ENCODE data around the gene CAMKK2.
"Not testable (repeated sequence)": the region's sequence is repeated elsewhere in the genome, so short reads cannot be mapped to it uniquely, and the experiment has no call there.

The CAMKK2 gene

DNA sequence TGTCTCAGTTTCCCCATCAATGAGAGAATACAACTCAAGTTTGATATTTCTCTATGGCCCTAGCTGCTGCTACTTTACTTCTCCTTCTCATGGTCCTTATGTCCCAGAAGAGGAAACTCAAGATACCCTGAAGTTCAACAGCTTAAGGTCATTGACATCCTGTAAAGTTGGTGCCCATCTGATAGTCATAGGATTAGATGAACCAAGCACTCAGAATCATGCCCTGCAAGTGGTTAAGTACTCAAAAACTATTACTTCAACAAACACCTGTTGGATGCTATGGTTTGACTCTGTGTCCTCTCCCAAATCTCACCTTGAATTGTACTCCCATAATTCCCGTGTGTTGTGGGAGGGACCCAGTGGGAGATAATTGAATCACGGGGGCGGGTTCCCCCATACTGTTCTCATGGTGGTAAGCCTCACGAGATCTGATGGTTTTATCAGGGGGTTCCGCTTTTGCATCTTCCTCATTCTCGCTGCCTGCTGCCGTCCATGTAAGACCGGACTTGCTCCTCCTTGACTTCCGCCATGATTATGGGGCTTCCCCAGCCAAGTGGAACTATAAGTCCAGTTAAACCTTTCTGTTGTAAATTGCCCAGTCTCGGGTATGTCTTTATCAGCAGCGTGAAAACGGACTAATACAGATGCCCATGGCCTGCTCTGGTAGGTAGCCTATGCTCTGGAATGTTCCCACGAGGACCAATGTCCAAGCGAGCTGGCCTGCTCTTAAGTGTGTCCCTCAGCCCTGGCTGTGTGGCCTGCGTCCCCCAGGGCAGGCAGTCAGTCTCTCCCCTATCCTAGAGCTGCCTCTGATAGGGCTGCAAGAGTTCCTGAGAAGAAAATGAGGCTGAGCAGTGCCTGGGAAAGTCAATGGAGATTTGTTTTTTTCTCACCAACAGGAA is 18.1 kb downstream of the CAMKK2 start:
- no peak for DNase-seq

DNA sequence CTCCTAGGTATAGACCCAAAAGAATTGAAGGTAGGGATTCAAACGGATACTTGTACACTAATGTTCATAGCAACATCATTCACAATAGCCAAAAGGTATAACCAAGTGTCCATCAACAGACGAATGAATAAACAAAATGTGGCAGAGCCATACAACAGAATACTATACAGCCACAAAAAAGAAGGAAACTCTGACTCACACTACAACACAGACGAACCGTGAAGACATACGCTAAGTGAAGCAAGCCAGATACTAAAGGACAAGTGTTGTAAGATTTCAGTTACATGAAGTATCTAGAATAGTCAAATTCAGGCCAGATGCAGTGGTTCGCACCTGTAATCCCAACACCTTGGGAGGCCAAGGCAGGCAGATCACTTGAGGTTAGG is 19.1 kb downstream of the CAMKK2 start:
- no peak for DNase-seq

DNA sequence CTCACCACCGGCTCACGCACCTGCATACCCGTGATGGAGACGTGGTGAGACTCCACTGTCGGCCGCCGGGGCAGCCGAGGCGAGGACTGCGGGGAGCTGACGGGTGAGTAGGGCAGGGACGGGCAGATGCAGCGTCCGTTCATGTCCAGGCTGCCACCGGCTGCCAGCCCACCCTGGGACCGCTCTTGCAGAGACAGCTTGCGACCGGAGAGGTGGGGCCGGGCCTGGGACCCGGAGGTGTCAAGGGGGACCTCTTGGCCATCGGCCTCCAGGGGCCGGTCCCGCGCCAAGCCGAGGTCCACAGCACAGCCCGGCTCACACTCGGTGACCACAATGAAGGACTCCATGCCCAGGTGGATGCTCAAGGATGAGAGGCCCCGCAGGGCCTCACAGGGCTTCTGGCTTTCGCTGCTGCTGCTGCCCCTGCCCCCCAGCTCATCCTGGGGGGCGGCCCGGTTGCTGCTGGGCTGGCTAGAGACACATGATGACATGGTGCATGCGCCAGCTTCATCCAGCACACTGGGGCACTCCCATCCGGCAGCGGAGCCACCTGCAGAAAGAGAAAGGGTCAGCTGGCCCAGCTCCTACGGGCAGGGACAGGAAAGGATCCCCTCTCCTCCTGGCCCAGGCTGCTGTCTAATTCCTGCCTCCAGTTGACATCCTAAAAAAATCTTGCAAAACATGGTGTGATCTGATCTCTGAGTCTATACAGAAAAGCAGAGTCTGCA is 22.3 kb downstream of the CAMKK2 start:
- DNase-seq: no peak

DNA sequence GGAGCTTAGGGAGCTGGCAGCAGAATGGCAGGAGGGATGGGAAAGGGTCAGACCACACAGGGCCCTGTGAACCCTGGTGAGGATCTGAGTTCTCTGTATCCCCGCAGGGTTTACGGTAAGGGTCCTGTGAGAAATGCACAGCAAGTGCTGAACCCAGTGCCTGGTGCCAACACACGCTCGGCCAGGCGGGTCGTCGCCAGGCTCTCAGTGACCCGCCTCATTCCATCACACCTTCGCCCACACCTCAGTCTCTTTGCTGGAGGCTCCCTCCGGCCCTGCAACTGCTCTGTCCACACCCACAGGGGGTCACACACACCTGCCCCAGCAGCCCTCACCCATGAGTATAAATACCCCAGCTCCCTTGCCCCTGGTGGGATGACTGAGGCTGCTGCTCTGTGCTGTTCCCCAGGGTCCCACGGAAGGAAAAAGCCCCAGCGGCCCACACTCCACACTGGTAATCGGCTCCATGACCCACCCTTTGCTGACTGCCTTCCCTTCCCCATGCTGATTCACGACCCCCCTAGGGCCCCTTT is 23.1 kb downstream of the CAMKK2 start:
- no peak for DNase-seq

DNA sequence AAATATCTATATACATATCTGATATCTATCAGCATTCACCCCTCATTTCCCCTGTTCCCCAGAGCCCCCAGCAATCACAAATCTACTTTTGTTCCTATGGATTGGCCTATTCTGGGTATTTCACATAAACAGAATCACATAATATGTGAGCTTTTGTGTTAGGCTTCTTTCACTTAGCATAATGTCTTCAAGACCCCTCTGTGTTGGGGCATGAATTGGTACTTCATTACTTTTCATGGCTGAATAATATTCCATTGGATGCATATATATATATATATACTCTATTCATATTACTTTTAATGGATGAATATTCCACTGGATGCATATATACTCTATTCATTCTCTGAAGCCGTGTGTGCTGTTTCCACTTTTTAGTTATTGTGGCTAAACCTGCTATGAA is 28.7 kb downstream of the CAMKK2 start:
- DNase-seq: no peak

DNA sequence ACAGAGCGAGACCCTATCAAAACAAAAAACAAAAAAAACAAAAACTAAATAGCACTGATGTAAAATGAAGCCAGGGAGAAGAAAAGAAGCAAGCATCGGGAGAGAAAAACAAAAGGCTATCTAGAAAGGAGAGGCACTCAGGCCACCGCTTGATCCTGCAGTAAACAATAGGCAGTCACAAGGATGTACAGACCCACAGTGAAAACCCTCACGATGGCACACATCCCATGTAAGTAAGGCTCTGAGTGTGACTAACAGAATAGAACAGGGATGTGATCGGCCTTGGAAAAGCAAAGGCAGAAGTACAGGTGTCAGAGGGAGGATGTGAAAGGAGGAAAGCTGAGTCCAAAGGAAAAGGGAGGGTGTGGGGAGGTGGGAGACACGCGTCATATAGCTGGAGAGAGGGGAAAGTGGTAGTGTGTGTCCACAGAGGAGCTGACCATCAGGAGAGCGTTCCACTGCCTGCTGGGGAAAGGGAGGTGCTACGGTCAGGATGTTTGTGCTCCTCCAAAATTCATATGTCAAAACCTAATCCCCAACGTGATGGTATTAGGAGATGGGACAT is 31.5 kb downstream of the CAMKK2 start:
- DNase-seq: no peak

DNA sequence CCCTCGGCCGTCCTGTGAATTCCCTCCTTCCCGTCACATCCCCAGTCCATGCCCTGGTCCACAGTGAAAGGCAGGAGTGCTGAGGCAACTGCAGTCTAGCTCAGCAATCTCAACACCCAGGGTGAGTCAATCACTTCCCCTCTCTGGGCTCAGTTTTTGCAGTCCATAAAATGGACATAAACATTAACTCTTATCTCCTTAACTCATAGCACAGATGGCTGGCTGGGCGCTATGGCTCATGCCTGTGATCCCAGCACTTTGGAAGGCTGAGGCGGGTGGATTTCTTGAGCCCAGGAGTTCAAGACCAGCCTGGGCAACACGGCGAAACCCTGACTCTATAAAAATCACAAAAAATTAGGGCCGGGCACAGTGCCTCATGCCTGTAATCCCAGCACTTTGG is 32.4 kb downstream of the CAMKK2 start:
- no peak for DNase-seq

DNA sequence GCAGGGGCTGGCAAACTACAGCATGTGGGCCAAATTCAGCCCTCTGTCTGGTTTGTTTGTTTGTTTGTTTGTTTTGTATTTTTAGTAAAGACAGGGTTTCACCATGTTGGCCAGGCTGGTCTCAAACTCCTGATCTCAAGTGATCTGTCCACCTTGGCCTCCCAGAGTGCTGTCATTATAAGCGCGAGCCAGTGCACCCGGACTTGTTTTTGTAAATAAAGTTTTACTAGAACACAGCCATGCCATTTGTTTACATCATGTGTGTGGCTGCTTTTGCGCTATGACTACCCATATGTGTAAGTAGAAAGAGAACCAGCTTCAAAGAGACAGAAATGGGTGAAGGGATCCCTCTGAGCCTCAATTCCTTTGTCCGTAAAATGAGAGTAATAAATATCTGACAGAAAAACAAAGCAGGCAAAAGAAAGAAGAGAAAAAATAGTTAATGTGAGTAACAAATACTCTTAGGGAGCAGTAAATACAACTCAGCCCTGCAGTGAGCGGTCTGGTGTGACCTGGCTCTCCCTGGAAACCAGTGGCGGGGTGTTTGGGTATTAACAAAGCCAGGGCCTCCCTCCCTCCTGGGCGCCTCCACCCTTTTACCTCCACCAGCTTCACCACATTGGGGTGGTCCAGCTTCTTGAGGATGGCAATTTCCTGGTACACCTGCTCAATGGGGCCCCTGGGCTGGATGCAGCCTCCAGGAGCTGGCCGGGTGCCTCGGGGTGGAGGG is 33.1 kb downstream of the CAMKK2 start:
- no peak for DNase-seq

DNA sequence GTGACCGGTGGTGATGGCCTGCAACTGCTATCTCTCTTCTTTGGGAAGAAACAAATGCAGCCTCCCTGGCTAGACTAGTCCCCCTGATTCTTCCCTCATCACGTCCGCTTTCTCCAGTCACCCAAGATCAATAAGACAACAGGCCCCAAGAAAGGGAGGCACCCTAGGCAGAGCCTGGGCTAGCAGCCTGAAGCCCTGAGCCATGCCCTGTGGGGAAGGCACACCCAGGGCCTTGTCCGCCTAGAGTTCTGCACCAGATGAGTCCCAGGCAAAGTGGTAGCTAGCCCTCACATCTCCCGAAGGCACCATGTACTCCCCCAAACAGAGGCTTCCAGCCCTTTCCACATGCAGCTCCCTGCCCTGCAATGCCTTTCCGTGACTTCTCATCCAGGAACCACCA is 35.1 kb downstream of the CAMKK2 start:
- no peak for DNase-seq

DNA sequence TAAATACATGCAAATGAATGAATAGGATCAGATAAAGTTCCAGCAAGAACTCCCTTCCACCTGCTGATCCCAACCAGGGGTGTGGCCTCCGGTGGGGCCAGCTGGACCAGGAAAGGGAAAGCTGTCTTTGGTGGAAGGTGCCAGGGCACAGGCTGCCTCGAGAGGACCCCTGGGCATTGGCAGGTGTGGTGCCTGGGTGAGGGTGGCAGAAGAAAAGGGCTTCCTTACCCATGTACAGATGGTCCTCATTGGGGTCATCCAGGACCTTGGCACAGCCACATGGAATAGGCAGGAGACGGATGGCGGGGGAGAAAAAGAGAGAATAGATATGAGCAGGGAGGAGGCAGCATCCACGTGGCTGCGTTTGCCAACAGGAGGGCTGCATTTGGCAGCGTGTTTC is 36.4 kb downstream of the CAMKK2 start:
- no peak for DNase-seq

DNA sequence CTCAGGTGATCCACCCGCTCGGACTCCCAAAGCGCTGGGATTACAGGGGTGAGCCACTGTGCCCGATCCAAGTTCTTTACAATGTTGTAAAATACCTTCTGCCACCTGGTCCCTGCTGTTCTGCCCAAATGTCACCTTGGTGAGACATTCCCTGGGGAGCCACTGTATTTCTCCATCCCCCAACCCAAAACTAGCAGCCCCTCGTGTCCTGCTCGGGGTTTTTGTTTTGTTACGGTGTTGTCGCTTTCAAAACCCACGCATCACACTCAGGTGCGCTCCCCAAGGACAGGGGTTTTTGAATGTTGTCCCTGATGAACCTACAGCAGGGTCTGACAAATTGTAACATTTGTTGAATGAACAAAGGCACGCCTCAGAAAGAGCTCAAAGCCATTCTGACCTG is 37.4 kb downstream of the CAMKK2 start:
- no peak for DNase-seq

DNA sequence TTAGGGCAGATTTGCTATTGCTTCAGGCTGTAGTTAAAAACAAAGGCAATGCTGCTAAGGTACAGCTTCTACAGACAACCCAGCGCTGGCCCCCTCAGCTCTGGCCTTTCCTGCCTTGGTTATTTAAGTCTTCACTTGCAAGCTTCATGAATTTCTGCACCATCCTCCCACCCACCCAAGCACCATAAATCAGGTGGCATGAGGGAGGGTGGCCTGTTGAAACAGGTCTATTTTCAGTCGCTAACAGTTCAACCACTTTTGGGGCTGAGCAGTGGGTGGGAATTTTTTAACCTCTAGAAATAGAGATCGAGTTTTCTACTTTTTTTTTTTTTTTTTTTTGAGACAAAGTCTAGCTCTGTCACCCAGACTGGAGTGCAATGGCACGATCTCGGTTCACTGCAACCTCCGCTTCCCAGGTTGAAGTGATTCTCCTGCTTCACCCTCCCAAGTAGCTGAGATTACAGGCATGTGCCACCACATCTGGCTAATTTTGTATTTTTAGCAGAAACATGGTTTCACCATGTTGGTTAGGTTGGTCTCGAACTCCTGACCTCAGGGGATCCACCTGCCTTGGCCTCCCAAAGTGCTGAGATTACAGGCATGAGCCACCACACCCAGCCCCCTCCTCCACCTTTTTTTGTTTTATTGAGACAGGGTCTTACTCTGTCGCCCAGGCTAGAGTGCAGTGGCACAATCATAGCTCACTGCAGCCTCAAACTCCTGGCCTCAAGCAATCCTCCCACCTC is 38.6 kb downstream of the CAMKK2 start:
- not testable (repeated sequence) for DNase-seq

DNA sequence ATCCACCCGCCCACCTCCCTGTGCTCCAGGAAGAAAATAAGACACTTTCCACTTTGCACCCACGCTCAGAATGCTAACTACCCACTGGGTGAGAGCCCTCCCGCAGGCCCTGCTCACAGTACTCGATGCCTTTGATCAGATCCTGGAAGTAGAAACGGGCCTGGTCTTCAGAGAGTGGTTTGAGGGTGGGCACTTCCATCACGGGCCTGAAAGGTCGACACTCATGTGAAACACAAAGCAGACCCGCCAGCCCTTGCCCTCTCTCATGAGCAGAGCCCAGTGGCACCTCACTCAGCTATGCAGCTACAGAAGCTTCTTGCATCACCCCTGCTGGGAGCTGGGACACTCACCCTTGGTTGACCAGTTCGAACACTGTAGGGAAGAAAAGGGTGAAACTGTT is 41.1 kb downstream of the CAMKK2 start:
- DNase-seq: no peak

DNA sequence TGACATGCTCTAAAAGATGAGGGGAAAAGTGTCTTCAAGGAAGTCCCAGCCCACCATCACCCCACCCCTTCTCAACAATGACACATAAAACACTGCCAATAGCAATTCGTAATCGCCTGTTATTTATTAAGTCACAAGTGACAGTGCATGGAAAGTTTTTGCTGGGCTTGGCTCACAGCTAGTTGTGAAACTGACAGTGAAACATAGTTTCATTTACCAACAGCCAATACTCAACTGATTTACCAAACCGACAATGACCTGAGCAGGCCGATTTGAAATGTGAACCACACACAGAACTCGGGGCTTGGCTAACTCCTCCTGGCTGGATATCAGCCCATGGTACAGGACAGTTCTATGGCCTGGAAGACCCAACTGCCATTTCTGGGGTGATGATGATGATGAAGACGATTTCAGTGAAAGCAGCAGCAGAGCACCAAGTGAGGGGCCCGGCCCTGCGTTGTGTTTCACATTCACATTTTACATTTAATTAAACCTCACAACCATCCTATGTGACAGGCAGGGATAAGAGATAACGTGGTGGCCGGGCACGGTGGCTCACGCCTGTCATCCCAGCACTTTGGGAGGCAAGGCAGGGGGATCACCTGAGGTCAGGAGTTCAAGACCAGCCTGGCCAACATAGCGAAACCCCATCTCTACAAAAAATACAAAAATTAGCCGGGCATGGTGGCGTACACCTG is 42.7 kb downstream of the CAMKK2 start:
- no peak for DNase-seq

DNA sequence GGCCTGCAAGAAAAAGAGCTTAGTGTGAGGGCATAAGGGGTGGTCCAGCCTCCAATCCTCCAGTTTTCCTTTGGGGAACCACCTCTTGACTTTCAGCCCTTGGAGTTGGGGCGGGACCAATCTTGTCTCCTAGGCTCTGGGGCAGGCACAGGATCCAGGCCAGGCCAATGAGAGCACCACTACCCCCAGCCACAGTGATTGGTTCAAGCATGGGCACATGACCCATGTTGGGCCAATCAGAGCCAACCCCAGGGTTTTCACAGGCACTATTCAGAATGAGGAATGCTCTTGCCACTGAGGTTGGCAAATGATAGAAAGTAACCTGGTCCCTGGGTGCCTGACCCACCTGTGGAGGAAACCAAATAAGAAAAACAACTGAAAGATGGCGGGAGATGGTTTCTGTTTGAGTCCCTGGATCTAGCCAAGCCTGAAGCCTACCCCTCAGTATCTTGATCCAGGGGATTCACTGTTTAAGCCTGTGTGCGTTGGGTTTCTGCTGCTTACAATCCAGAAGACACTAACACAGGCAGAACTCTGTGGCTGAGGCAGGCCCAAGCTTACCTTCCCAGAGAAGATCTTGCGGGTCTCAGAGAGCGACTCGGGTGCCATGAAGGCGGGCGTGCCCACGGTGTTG is 43.7 kb downstream of the CAMKK2 start:
- no peak for DNase-seq

DNA sequence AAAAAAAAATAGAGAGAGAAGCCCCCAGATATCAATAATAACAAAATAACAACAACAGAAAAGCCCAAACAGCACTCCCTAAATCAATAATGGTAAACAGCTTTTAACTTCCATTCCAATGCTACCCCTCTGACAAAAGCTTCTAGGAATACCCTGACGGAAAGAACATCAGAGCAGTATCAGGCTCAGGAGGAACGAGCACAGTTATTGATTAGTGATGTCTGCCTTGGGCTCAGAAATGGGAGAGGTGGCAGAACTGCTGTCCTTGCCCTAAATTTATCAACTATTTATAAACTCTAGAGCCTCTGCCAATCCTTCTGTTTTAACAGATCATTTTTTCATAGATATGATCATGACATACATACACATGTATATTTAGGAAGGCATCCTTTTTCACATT is 44.7 kb downstream of the CAMKK2 start:
- no peak for DNase-seq

DNA sequence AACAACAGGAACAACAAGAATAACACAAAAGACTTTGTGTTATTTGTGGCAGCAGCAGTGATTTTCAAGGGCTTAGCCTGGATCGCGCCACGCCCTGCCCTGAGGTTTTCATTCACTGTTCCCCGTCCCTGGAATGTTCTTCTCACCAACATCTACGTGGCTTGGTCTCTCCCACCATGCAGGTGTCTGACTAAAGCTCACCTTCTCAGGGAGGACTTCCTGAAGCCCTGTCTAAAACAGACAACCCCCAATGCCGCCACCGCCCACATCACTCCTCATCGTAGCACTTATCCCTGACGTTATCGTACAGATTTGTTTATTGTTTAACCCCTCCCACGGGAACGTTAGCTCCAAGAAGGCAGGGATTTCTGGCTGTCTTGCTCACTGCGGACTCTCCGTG is 46.1 kb downstream of the CAMKK2 start:
- DNase-seq: no peak

DNA sequence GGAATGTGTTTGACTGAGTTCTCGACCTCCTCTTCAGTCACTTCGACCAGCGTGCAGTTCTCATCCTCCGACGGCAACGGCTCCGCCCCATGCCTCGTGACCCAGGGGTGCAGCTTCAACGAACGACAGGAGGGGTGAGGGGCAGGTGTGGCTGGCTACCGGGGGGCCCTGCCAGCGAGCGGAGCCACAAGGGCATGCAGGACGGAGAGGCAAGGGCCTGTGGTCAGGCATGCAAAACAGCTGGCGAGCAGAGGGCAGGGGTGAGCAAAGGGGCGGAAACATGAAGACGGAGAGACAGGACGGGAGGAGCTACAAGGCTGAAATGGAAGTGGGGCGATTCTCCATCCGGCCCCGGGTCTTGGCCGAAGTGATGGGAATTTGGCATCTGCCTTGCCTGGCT is 47.9 kb downstream of the CAMKK2 start:
- no peak for DNase-seq

DNA sequence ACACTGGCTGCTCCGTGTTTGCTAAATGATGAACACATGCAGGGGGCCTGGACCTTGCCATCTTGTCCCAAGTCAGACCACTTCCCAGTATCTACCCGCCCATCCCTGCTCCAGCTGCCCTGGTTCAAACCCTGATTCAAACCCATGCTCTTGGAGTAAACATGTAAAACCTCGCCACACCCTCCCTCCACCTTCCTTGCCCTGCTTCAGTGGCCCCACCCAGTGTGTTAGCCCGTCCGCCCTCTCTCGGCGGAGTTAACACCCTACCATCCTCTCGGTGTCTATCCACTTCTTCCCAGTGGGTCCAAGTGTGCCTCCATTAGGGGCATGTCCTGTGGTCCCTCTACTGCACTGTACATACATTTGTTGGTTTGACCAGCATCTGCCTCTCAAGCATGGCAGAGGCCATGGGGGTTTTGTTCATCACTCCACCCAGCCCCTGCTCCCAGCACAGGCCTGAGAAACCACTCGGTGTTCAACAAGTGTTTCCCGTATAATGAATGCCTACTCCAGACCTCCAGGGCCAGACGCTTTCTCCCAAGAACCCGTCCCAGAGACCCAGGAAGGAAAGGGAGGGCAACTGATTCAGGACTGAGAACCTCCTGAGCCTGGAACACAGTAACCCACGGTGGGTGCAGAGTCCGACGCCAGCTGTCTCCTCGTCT is 49.5 kb downstream of the CAMKK2 start:
- DNase-seq: no peak

DNA sequence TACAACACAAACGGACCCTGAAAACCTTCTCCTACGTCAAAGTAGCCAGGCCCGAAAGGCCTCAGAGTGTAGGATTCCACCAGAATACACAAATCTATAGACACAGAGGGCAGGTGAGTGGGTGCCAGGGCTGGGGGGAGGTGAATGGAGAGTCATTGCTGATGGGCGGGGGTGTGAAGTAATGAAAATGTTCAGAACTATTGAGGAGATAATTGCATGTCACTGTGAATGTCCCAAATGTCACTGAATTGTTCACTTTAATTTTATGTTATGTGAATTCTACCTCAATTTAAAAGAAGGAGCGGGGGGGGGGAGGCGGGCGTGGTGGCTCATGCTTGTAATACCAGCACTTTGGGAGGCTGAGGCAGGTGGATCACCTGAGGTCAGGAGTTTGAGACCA is 50.6 kb downstream of the CAMKK2 start:
- no peak for DNase-seq

DNA sequence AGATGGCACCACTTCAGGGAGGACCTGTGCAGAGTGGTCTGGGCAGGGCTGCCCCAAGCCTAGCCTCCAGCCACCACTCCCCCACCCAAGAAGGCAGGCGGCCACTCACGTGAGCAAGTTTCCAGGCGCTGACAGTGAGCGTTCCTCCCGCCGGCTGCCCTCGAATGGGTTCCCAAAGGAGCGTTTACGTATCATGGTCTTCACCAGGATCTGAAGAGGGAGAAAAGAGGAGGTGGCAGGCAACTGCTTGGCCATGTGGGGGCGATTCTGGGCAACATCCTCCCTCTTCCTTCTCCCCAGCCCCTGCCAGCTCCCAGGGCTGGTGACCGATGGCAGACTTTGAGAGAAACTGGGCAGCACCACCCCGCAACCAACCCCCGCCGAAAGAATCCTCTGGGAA is 51.5 kb downstream of the CAMKK2 start:
- DNase-seq: no peak

Measured in activated CD4-positive, alpha-beta T cell treated with anti-CD3 and anti-CD28 coated beads, Interleukin-2, amount 50 U/mL, for 16 hours (primary cell).